Measurements from ENCODE around the gene PDE6B. TPM values are rescaled to one million over a fixed set of nuclear protein-coding genes. Genes with fewer than 3 reads are reported as not detected.
"Not testable (repeated sequence)": the region's sequence is repeated elsewhere in the genome, so short reads cannot be mapped to it uniquely, and the experiment has no call there.

PDE6B gene
- total RNA-seq = 3.5 TPM

- no peak for DNase-seq
Measured at GRCh38 chr4:624705-625590, at the start of gene PDE6B. Gene PDE6B, plus strand, starts transcription at chr4:625573. Its CDS starts 54 bp downstream, at chr4:625627.

GRCh38 chr4:576245-576821 is 49.0 kb upstream of the PDE6B start, which contains the start of gene TMEM271:
Gene TMEM271, minus strand, starts transcription at chr4:576295. Its CDS starts 233 bp downstream, at chr4:576062.
- no peak for DNase-seq

- DNase-seq = no peak
Measured at GRCh38 chr4:576991-577498, 48.3 kb upstream of the PDE6B start.

- peak; percentile 8 for DNase-seq
Measured at GRCh38 chr4:577499-578450, 47.6 kb upstream of the PDE6B start.

GRCh38 chr4:578451-579443 is 46.6 kb upstream of the PDE6B start:
- DNase-seq = no peak

GRCh38 chr4:579543-580175 is 45.7 kb upstream of the PDE6B start:
- DNase-seq = no peak

- no peak for DNase-seq
Measured at GRCh38 chr4:581181-581580, 44.2 kb upstream of the PDE6B start.

GRCh38 chr4:581753-582361 is 43.5 kb upstream of the PDE6B start:
- no peak for DNase-seq

- no peak for DNase-seq
Measured at GRCh38 chr4:583820-584219, 41.6 kb upstream of the PDE6B start.

- no peak for DNase-seq
Measured at GRCh38 chr4:587671-588350, 37.6 kb upstream of the PDE6B start.

- DNase-seq = no peak
Measured at GRCh38 chr4:588351-588849, 37.0 kb upstream of the PDE6B start.

GRCh38 chr4:589219-589963 is 36.0 kb upstream of the PDE6B start:
- DNase-seq = no peak

- no peak for DNase-seq
Measured at GRCh38 chr4:590313-590841, 35.0 kb upstream of the PDE6B start.

- not testable (repeated sequence) for DNase-seq
Measured at GRCh38 chr4:592178-592577, 33.2 kb upstream of the PDE6B start.

- no peak for DNase-seq
Measured at GRCh38 chr4:592825-593520, 32.4 kb upstream of the PDE6B start.

GRCh38 chr4:598925-599324 is 26.4 kb upstream of the PDE6B start:
- no peak for DNase-seq

- DNase-seq = no peak
Measured at GRCh38 chr4:600166-600565, 25.2 kb upstream of the PDE6B start.
